HL-60 (cell line): ENCODE results near the gene NOG.

ENCODE experiments used
- POLR2AphosphoS5 ChIP-seq: IDR thresholded peaks from 2 replicates; pipeline ENCODE4 v1.6.1; 2012; ENCODE audit warnings: low read depth
- TF ChIP-seq, protein P1 (sequence below): IDR thresholded peaks from one replicate; pipeline ENCODE4 v1.5.1; 2011; ENCODE audit warnings: low read length, control low read depth, inconsistent platforms; ENCODE audit not compliant: insufficient read depth
- TF ChIP-seq, protein P2 (sequence below): IDR thresholded peaks from 2 replicates; pipeline ENCODE4 v1.6.1; 2012; ENCODE audit warnings: low read depth; ENCODE audit not compliant: insufficient replicate concordance

DNA sequence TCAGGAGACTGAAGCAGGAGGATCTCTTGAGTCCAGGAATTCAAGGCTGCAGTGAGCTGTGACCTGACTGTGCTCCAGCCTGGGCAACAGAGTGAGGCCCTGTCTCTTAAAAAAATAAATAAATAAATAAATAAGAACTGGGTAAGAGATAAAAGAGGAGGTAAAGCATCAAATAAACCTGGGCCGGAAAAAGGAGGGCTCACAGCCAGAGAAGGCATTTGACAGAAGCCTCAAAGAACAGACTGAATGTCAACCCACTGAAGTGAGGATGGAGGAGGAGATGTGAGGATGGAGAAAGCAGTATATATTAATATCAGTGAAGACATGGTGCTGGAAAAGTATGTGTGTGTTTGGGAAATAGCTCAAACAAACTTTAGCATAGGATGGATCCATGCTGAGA, 6.1 kb downstream of the NOG start:
- TF ChIP-seq, protein P1, sequence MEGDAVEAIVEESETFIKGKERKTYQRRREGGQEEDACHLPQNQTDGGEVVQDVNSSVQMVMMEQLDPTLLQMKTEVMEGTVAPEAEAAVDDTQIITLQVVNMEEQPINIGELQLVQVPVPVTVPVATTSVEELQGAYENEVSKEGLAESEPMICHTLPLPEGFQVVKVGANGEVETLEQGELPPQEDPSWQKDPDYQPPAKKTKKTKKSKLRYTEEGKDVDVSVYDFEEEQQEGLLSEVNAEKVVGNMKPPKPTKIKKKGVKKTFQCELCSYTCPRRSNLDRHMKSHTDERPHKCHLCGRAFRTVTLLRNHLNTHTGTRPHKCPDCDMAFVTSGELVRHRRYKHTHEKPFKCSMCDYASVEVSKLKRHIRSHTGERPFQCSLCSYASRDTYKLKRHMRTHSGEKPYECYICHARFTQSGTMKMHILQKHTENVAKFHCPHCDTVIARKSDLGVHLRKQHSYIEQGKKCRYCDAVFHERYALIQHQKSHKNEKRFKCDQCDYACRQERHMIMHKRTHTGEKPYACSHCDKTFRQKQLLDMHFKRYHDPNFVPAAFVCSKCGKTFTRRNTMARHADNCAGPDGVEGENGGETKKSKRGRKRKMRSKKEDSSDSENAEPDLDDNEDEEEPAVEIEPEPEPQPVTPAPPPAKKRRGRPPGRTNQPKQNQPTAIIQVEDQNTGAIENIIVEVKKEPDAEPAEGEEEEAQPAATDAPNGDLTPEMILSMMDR, result no peak
- TF ChIP-seq, protein P2, sequence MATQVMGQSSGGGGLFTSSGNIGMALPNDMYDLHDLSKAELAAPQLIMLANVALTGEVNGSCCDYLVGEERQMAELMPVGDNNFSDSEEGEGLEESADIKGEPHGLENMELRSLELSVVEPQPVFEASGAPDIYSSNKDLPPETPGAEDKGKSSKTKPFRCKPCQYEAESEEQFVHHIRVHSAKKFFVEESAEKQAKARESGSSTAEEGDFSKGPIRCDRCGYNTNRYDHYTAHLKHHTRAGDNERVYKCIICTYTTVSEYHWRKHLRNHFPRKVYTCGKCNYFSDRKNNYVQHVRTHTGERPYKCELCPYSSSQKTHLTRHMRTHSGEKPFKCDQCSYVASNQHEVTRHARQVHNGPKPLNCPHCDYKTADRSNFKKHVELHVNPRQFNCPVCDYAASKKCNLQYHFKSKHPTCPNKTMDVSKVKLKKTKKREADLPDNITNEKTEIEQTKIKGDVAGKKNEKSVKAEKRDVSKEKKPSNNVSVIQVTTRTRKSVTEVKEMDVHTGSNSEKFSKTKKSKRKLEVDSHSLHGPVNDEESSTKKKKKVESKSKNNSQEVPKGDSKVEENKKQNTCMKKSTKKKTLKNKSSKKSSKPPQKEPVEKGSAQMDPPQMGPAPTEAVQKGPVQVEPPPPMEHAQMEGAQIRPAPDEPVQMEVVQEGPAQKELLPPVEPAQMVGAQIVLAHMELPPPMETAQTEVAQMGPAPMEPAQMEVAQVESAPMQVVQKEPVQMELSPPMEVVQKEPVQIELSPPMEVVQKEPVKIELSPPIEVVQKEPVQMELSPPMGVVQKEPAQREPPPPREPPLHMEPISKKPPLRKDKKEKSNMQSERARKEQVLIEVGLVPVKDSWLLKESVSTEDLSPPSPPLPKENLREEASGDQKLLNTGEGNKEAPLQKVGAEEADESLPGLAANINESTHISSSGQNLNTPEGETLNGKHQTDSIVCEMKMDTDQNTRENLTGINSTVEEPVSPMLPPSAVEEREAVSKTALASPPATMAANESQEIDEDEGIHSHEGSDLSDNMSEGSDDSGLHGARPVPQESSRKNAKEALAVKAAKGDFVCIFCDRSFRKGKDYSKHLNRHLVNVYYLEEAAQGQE, result no peak
- no peak for TF ChIP-seq POLR2AphosphoS5
